Measurements from ENCODE around the gene NAALADL2.
"Not testable (repeated sequence)": the region's sequence is repeated elsewhere in the genome, so short reads cannot be mapped to it uniquely, and the experiment has no call there.

Gene NAALADL2

GRCh38 chr3:175073219-175073905 is 214.2 kb downstream of the NAALADL2 start:
- no peak for DNase-seq (ENCODE audit: low read depth in 3 of 3)

DNA sequence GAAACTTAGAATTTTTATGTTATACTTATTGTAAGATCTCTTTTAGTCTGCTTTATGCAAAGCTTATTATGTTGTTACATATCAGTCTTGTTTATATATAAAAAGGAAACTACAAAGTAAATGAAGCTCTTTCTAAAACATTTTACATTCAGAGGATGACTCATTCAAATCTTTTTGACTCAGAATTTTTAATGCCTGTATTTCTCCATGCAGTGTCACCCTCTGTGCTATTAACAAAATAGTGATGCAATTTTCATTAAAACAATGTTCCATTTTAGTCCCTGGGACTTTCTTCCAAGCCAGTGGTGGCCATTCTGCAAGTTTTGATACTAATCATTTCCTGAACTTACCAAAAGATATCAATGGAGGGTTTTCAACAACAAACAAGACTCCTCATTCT is 216.1 kb downstream of the NAALADL2 start:
- DNase-seq (ENCODE audit: low read depth in 3 of 3): no peak

DNA sequence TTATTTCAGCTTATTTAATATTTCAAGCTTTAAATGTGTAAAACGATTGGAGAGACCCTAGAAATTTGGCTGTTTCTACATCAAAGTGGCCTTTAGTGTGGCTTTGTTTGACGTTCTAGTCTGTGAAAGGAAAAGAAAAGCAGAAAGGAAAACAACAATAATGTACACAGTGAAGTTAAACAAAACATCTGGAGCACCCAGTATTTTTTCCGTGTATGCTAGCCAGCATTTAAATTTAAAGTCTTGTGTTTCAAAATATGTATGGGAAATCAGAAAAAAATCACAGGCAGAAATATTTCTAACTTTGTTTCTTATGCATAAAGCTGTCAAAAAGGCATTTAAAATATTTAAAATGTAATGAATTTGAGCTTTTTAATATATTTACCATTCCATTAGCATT is 218.1 kb downstream of the NAALADL2 start:
- no peak for DNase-seq (ENCODE audit: low read depth in 3 of 3)

GRCh38 chr3:175082631-175083030 is 223.5 kb downstream of the NAALADL2 start:
- no peak for DNase-seq (ENCODE audit: low read depth in 3 of 3)

GRCh38 chr3:175087128-175087527 is 228.0 kb downstream of the NAALADL2 start:
- not testable (repeated sequence) for DNase-seq (ENCODE audit: low read depth in 3 of 3)

GRCh38 chr3:175088766-175089380 is 229.7 kb downstream of the NAALADL2 start:
- no peak for DNase-seq (ENCODE audit: low read depth in 3 of 3)

GRCh38 chr3:175091426-175092114 is 232.4 kb downstream of the NAALADL2 start:
- DNase-seq (ENCODE audit: low read depth in 3 of 3): no peak

DNA sequence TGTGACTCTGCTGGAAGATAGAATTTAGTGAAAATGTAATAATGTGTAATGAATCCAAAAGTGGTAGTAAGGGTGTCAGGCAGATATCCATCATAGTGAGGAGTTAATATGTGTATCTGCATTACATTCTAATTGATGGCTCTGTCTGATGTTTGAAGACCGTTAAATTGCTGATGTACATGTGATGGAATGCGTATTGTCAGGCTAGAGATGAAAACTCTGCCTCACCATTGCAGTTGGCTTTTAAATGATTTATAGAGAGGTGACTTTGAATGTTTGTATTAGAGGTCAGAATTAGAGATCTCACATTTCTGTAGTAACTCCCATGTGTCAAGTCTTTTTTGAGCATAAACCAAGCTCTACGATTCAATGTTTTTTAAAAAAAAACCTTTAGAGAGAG is 234.6 kb downstream of the NAALADL2 start:
- DNase-seq (ENCODE audit: low read depth in 3 of 3): no peak

GRCh38 chr3:175094344-175094743 is 235.2 kb downstream of the NAALADL2 start:
- DNase-seq (ENCODE audit: low read depth in 3 of 3): no peak

- DNase-seq (ENCODE audit: low read depth in 3 of 3): no peak
Measured at GRCh38 chr3:175098644-175099043, 239.5 kb downstream of the NAALADL2 start.

DNA sequence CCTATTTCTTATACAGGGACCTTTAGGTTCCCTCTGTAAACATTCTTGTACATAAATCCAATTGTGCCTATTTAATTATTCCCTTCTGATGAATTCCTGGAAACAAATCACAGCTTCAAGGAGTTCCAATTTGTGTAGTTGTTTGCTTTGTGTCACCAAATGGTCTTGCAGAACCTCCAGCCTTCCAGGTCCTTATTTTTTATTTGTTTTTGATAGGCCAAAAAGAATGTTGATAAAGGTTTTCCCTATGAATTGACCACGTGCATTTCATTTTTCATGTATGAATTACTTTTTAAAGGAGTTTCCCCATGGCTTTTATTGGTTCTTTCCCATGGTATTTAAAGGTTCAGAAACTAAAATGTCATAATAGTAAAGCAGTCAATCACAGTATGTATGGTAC is 243.0 kb downstream of the NAALADL2 start:
- DNase-seq (ENCODE audit: low read depth in 3 of 3): no peak

- no peak for DNase-seq (ENCODE audit: low read depth in 3 of 3)
Measured at GRCh38 chr3:175103298-175103697, 244.2 kb downstream of the NAALADL2 start.

DNA sequence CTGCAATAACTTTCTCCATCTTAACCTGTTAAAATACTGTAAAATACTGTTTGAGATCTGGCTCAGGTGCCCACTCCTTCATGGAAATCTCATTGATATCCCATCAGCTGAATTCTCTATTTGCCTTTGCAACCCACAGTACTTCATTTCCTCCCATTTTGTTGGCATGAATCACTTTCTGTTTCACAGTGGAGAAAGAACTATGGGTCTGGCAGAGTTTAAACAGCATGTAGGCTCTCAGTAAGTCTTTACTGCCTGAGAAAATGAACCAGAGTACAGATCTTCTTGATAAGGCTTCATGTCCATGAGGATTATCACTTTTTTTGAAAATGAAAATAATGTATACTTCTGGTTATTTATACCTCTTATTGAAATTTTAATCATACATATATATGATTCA is 245.9 kb downstream of the NAALADL2 start:
- DNase-seq (ENCODE audit: low read depth in 3 of 3): no peak

- no peak for DNase-seq (ENCODE audit: low read depth in 3 of 3)
Measured at GRCh38 chr3:175107231-175107630, 248.1 kb downstream of the NAALADL2 start.

- DNase-seq (ENCODE audit: low read depth in 3 of 3): no peak
Measured at GRCh38 chr3:175107995-175108394, 248.9 kb downstream of the NAALADL2 start.

- no peak for DNase-seq (ENCODE audit: low read depth in 3 of 3)
Measured at GRCh38 chr3:175108613-175109151, 249.5 kb downstream of the NAALADL2 start.

GRCh38 chr3:175111036-175111435 is 251.9 kb downstream of the NAALADL2 start:
- DNase-seq (ENCODE audit: low read depth in 3 of 3): no peak

DNA sequence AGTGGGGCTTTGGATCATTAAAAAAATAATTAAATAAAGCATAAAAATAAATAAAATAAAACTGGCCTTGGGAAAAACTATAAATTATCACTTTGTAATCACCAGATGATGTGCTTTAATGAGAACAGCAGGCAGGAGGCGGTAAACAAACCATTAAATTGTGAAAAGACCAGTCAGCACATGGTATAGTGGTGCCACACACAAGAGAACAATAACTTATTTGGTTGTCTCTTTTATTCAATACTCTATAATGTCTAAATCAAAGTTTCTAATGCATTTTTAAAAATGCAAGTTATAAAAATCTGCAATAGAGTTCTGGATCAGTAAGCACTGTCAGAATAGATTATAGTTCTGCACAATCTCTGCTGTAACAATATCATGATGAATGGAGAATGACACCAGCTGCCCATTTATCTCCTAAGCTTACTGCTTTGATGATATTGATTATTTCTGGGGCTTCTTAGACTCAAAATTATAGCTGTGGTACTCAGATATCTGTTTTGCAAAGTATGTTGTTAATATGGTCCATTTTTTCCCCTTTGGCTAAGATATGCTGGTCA is 259.3 kb downstream of the NAALADL2 start:
- no peak for DNase-seq (ENCODE audit: low read depth in 3 of 3)

- no peak for DNase-seq (ENCODE audit: low read depth in 3 of 3)
Measured at GRCh38 chr3:175121225-175121624, 262.1 kb downstream of the NAALADL2 start.

GRCh38 chr3:175127075-175127662 is 268.0 kb downstream of the NAALADL2 start:
- DNase-seq (ENCODE audit: low read depth in 3 of 3): no peak

- DNase-seq (ENCODE audit: low read depth in 3 of 3): no peak
Measured at GRCh38 chr3:175129126-175129525, 270.0 kb downstream of the NAALADL2 start.

- no peak for DNase-seq (ENCODE audit: low read depth in 3 of 3)
Measured at GRCh38 chr3:175129571-175129970, 270.4 kb downstream of the NAALADL2 start.
